Measurements from ENCODE around the gene H2AZ1.

H2AZ1 gene

GRCh38 chr4:99917575-99917974 is 32.5 kb downstream of the H2AZ1 start:
- TF ChIP-seq CTCF (IDR thresholded peaks at IDR 0.05; ENCODE audit: borderline replicate concordance, insufficient read depth, low read depth, low read length) = no peak

GRCh38 chr4:99915449-99915848 is 34.6 kb downstream of the H2AZ1 start:
- H3K4me3 ChIP-seq (ENCODE audit: low read depth, low read length) = no peak overlapping the region
- TF ChIP-seq CTCF (IDR thresholded peaks at IDR 0.05; ENCODE audit: borderline replicate concordance, insufficient read depth, low read depth, low read length) = no peak

More at GRCh38 chr4:99917575-99917974, 32.5 kb downstream of the H2AZ1 start:
- no peak overlapping the region for H3K4me3 ChIP-seq (ENCODE audit: low read depth, low read length)
